Measurements from ENCODE around the gene ERBIN. TPM values are rescaled to one million over a fixed set of nuclear protein-coding genes. Genes with fewer than 3 reads are reported as not detected.

The ERBIN gene
- total RNA-seq, 1 experiment from 2014 or later: 27.1 TPM

DNA sequence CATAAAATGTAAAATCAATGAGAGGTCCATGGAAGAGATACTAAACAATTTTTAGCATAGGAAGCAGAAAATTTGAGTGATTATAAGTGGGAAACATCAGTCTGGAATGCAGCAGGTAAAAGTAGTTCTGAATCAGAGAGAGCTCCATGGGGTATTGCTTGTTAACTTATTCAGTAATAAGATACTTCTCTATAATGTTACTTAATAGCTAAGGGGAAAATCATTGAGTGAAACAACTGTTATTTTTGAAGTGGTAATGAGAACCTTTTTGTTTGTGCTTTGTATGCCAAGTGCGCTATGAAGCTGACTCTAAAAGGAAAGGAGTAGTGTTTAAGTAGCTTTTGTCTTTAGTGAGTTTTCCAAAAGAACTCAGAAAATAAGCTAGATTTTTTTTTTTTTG is 95.2 kb downstream of the ERBIN start (continued):
- no peak for TF ChIP-seq E2F4 (CRISPR knock-in tag; IDR thresholded peaks at IDR 0.05; ENCODE audit: borderline replicate concordance, low read depth)
- no peak for TF ChIP-seq OVOL2 (CRISPR knock-in tag; IDR thresholded peaks at IDR 0.05; ENCODE audit: borderline replicate concordance)
- no peak for TF ChIP-seq FOXJ3 (CRISPR knock-in tag; IDR thresholded peaks at IDR 0.05; ENCODE audit: borderline replicate concordance)
- TF ChIP-seq, protein P1, sequence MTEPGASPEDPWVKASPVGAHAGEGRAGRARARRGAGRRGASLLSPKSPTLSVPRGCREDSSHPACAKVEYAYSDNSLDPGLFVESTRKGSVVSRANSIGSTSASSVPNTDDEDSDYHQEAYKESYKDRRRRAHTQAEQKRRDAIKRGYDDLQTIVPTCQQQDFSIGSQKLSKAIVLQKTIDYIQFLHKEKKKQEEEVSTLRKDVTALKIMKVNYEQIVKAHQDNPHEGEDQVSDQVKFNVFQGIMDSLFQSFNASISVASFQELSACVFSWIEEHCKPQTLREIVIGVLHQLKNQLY (CRISPR knock-in tag; IDR thresholded peaks at IDR 0.05): no peak
- TF ChIP-seq ATF2 (CRISPR knock-in tag; IDR thresholded peaks at IDR 0.05; ENCODE audit: borderline replicate concordance, low read depth): no peak
- TF ChIP-seq, protein P2, sequence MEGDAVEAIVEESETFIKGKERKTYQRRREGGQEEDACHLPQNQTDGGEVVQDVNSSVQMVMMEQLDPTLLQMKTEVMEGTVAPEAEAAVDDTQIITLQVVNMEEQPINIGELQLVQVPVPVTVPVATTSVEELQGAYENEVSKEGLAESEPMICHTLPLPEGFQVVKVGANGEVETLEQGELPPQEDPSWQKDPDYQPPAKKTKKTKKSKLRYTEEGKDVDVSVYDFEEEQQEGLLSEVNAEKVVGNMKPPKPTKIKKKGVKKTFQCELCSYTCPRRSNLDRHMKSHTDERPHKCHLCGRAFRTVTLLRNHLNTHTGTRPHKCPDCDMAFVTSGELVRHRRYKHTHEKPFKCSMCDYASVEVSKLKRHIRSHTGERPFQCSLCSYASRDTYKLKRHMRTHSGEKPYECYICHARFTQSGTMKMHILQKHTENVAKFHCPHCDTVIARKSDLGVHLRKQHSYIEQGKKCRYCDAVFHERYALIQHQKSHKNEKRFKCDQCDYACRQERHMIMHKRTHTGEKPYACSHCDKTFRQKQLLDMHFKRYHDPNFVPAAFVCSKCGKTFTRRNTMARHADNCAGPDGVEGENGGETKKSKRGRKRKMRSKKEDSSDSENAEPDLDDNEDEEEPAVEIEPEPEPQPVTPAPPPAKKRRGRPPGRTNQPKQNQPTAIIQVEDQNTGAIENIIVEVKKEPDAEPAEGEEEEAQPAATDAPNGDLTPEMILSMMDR (IDR thresholded peaks at IDR 0.05): no peak
- TF ChIP-seq GTF2I (CRISPR knock-in tag; conservative IDR thresholded peaks at IDR 0.05): no peak
- no peak for TF ChIP-seq SMAD4 (CRISPR knock-in tag; IDR thresholded peaks at IDR 0.05)
- TF ChIP-seq ZNF219 (CRISPR knock-in tag; IDR thresholded peaks at IDR 0.05; ENCODE audit: borderline replicate concordance): no peak
- TF ChIP-seq NFE2L1 (CRISPR knock-in tag; IDR thresholded peaks at IDR 0.05): no peak
- no peak for TF ChIP-seq PRDM15 (CRISPR knock-in tag; IDR thresholded peaks at IDR 0.05)
- no peak for TF ChIP-seq TP53 (CRISPR knock-in tag; IDR thresholded peaks at IDR 0.05)

- no peak overlapping the region for H3K27ac Mint-ChIP-seq
- H3K4me1 Mint-ChIP-seq: no peaks in the 10 kb centered on the region
- ChIA-PET CTCF (no interaction called here), POLR2A (no interaction called here)
- no peaks in the 10 kb centered on the region for H3K9me3 Mint-ChIP-seq
- H3K27me3 Mint-ChIP-seq (ENCODE audit: low read depth): no peaks in the 10 kb centered on the region
- no peak overlapping the region for H3K4me3 Mint-ChIP-seq
- peaks cover 5% of the 10 kb centered on the region for H3K36me3 Mint-ChIP-seq
- DNase-seq (ENCODE audit: low spot score) (no peak), ATAC-seq (no peak)
- TF ChIP-seq E2F4 (CRISPR knock-in tag; IDR thresholded peaks at IDR 0.05; ENCODE audit: borderline replicate concordance, low read depth): no peak
- no peak for TF ChIP-seq TP53 (CRISPR knock-in tag; IDR thresholded peaks at IDR 0.05)
- TF ChIP-seq ESRRA (CRISPR knock-in tag; IDR thresholded peaks at IDR 0.05; ENCODE audit: borderline replicate concordance): no peak
- no peak for TF ChIP-seq ATF6 (CRISPR knock-in tag; IDR thresholded peaks at IDR 0.05)
- no peak for TF ChIP-seq SOX15 (CRISPR knock-in tag; IDR thresholded peaks at IDR 0.05)
- TF ChIP-seq, protein P3, sequence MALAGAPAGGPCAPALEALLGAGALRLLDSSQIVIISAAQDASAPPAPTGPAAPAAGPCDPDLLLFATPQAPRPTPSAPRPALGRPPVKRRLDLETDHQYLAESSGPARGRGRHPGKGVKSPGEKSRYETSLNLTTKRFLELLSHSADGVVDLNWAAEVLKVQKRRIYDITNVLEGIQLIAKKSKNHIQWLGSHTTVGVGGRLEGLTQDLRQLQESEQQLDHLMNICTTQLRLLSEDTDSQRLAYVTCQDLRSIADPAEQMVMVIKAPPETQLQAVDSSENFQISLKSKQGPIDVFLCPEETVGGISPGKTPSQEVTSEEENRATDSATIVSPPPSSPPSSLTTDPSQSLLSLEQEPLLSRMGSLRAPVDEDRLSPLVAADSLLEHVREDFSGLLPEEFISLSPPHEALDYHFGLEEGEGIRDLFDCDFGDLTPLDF (CRISPR knock-in tag; IDR thresholded peaks at IDR 0.05): no peak
- TF ChIP-seq TEAD4 (CRISPR knock-in tag; IDR thresholded peaks at IDR 0.05): no peak
- TF ChIP-seq, protein P2 (IDR thresholded peaks at IDR 0.05): no peak
- no peak for TF ChIP-seq ELF4 (CRISPR knock-in tag; IDR thresholded peaks at IDR 0.05; ENCODE audit: low read depth)
Observed at GRCh38 chr5:66039296-66039695, 112.9 kb downstream of the ERBIN start.

All from WTC11 (cell line).